Measurements from ENCODE around the gene CAAP1. TPM values are rescaled to one million over a fixed set of nuclear protein-coding genes. Genes with fewer than 3 reads are reported as not detected.

CAAP1 gene
- total and polyA plus RNA-seq, 3 donors from 2014 or later, result 24.2 to 27.6 (median 25.1) TPM

GRCh38 chr9:26935847-26936246, 43.2 kb upstream of the CAAP1 start:
- DNase-seq, result no peak
- H3K9me3 ChIP-seq, result no peaks in the 10 kb centered on the region
- H3K4me3 ChIP-seq, result no peak overlapping the region
- H3K4me1 ChIP-seq, result no peaks in the 10 kb centered on the region
- no peaks in the 10 kb centered on the region for H3K27me3 ChIP-seq
- TF ChIP-seq CTCF (IDR thresholded peaks at IDR 0.05), result no peak
- no peak for TF ChIP-seq POLR2A (IDR thresholded peaks at IDR 0.05)
- H3K27ac ChIP-seq, result no peak overlapping the region
- no peaks in the 10 kb centered on the region for H3K36me3 ChIP-seq (ENCODE audit: low read depth, missing control alignments)
- intact Hi-C loops (cut with DNase I; ENCODE audit: low total_unique reads), result no loop called here

- intact Hi-C loops (cut with DNase I; ENCODE audit: low total_unique reads), result no loop called here
- Histone ChIP-seq H3K4me3 (no peak overlapping the region), H3K36me3 (ENCODE audit: low read depth, missing control alignments) (no peaks in the 10 kb centered on the region), H3K27ac (no peak overlapping the region), H3K9me3 (no peaks in the 10 kb centered on the region), H3K4me1 (no peaks in the 10 kb centered on the region), H3K27me3 (no peaks in the 10 kb centered on the region)
- WGBS, 2 donors, result 93 to 97% methylated on average over 8 of the region's 8 CpGs
- DNase-seq, result no peak
- TF ChIP-seq CTCF (IDR thresholded peaks at IDR 0.05) (no peak), POLR2A (IDR thresholded peaks at IDR 0.05) (no peak)
Measured at GRCh38 chr9:26928902-26929495, 36.4 kb upstream of the CAAP1 start.

- Histone ChIP-seq H3K36me3 (ENCODE audit: low read depth, missing control alignments) (no peaks in the 10 kb centered on the region), H3K27me3 (no peaks in the 10 kb centered on the region), H3K4me1 (no peaks in the 10 kb centered on the region), H3K4me3 (no peak overlapping the region), H3K27ac (no peak overlapping the region), H3K9me3 (no peaks in the 10 kb centered on the region)
- WGBS, 2 donors, result 91 to 99% methylated on average over 4 of the region's 4 CpGs
- TF ChIP-seq CTCF (IDR thresholded peaks at IDR 0.05) (no peak), POLR2A (IDR thresholded peaks at IDR 0.05) (no peak)
- intact Hi-C loops (cut with DNase I; ENCODE audit: low total_unique reads), result no loop called here
- DNase-seq, result no peak
Measured at GRCh38 chr9:26925609-26926008, 33.0 kb upstream of the CAAP1 start.

- H3K9me3 ChIP-seq, result no peaks in the 10 kb centered on the region
- no peaks in the 10 kb centered on the region for H3K36me3 ChIP-seq (ENCODE audit: low read depth, missing control alignments)
- 52 to 67% methylated on average over 1 of the region's 1 CpG for WGBS, 2 donors
- H3K4me3 ChIP-seq, result no peak overlapping the region
- H3K27ac ChIP-seq, result no peak overlapping the region
- TF ChIP-seq POLR2A (IDR thresholded peaks at IDR 0.05) (no peak), CTCF (IDR thresholded peaks at IDR 0.05) (no peak)
- DNase-seq, result no peak
- intact Hi-C loops (cut with DNase I; ENCODE audit: low total_unique reads), result no loop called here
- no peaks in the 10 kb centered on the region for H3K27me3 ChIP-seq
- H3K4me1 ChIP-seq, result no peaks in the 10 kb centered on the region
Measured at GRCh38 chr9:26919698-26920097, 27.1 kb upstream of the CAAP1 start.

- H3K36me3 ChIP-seq (ENCODE audit: low read depth, missing control alignments), result no peaks in the 10 kb centered on the region
- intact Hi-C loops (cut with DNase I; ENCODE audit: low total_unique reads), result no loop called here
Measured at GRCh38 chr9:26913138-26913668, 20.6 kb upstream of the CAAP1 start.

More at GRCh38 chr9:26913138-26913668, 20.6 kb upstream of the CAAP1 start:
- Histone ChIP-seq H3K9me3 (no peaks in the 10 kb centered on the region), H3K27me3 (no peaks in the 10 kb centered on the region), H3K4me3 (no peak overlapping the region), H3K27ac (no peak overlapping the region), H3K4me1 (no peaks in the 10 kb centered on the region)
- WGBS, 2 donors, result 91 to 98% methylated on average over 2 of the region's 2 CpGs
- no peak for DNase-seq
- TF ChIP-seq CTCF (IDR thresholded peaks at IDR 0.05), result no peak
- TF ChIP-seq POLR2A (IDR thresholded peaks at IDR 0.05), result no peak

All from testis (tissue), 3 donors.